ENCODE measurements around the gene UCHL5. TPM values are rescaled to one million over a fixed set of nuclear protein-coding genes. Genes with fewer than 3 reads are reported as not detected.

Gene UCHL5
- total and polyA plus RNA-seq, 2 of the 13 experiments (the other 11 are each of a cell fraction or from before 2014, with no cell fraction given): 18.2 to 44.1 TPM

DNA sequence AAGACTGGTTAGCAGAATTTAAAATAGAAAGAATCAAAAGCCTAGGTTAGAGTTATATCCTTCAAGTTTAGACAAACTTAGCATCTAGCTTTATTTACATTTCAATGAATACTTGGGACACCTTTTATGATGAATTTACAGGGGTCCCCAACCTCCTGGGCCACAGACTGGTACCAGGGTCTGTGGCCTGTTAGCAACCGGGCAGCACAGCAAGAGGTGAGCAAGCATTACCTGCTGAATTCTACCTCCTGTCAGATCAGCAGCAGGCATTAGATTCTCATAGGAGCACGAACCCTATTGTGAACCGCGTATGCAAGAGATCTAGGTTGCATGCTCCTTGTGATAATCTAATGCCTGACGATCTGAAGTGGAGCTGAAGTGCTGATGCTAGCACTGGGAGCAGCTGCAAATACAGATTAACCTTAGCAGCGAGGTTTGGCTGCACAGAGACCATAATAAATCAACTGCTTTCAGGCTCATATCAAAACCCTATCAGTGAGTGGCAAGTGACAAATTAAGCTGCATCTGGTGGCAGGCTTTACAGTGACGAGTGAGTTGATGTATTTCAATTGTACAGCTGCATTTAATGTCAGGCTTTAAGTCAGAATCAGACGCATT lies 82.0 kb downstream of the UCHL5 start:
- no peaks in the 10 kb centered on the region for H3K9me3 ChIP-seq (ENCODE audit: low read length)
- no peak overlapping the region for H3K9ac ChIP-seq (ENCODE audit: insufficient read depth, low read depth, low read length)
- WGBS (ENCODE audit: low lambda C conversion rate): 81% methylated on average over 8 of the region's 8 CpGs
- H3K4me2 ChIP-seq (ENCODE audit: low read depth, low read length): no peak overlapping the region
- intact Hi-C loops (cut with micrococcal nuclease; ENCODE audit: unreplicated experiment): loop anchor here (1.0 kb wide), 1 partner anchor 156 kb away; no protein-coding TSS in a partner anchor
- H2AFZ ChIP-seq (ENCODE audit: low read length): no peak overlapping the region
- no peaks in the 10 kb centered on the region; a peak in 1 of 5 replicates for H3K27me3 ChIP-seq (ENCODE audit: control insufficient read depth in 1 of 2, insufficient read depth in 2 of 2, low read length in 2 of 2)
- BruUV-seq (replicated peaks): no TSS peak
- ChIA-PET CTCF (ENCODE audit: low intra/inter-chr PET ratio, low total read pairs) (no interaction called here), POLR2A (no interaction called here)
- DNase-seq (ENCODE audit: low spot score): no peak
- FAIRE-seq: no peak
- TF ChIP-seq ZNF761 (CRISPR knock-in tag; conservative IDR thresholded peaks at IDR 0.05): no peak
- TF ChIP-seq NFE2L2 (IDR thresholded peaks at IDR 0.05; ENCODE audit: low read length): no peak
- TF ChIP-seq, protein P1, sequence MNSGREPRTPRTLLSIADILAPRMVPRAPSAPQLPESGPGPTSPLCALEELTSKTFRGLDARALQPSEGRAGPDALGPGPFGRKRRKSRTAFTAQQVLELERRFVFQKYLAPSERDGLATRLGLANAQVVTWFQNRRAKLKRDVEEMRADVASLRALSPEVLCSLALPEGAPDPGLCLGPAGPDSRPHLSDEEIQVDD (CRISPR knock-in tag; IDR thresholded peaks at IDR 0.05; ENCODE audit: borderline replicate concordance): no peak
- TF ChIP-seq ZNF510 (CRISPR knock-in tag; IDR thresholded peaks at IDR 0.05; ENCODE audit: low read depth): no peak
- TF ChIP-seq ARNT (IDR thresholded peaks at IDR 0.05): no peak
- no peak for TF ChIP-seq ZNF234 (CRISPR knock-in tag; conservative IDR thresholded peaks at IDR 0.05)
- TF ChIP-seq ZNF772 (CRISPR knock-in tag; IDR thresholded peaks at IDR 0.05): no peak
- TF ChIP-seq ZNF460 (CRISPR knock-in tag; IDR thresholded peaks at IDR 0.05; ENCODE audit: borderline replicate concordance): no peak
- H3K27ac ChIP-seq (ENCODE audit: extremely low read length, insufficient read depth, low read length): no peak overlapping the region
- ATAC-seq: no peak
- H3K4me3 ChIP-seq (replicated peaks in 1 of 3; ENCODE audit: insufficient read depth in 1 of 3, low read depth in 2 of 3, low read length in 3 of 3): no peak overlapping the region
- no peaks in the 10 kb centered on the region for H4K20me1 ChIP-seq (ENCODE audit: insufficient read depth, low read length)
- no peaks in the 10 kb centered on the region for H3K4me1 ChIP-seq (ENCODE audit: insufficient read depth, low read length)
- in situ Hi-C loops (cut with HindIII; ENCODE audit: extremely low pct_ligation_motif_present, low pct_unique_long_range_greater_than_20kb): no loop called here
- H3K36me3 ChIP-seq (replicated peaks in 1 of 2; ENCODE audit: control insufficient read depth in 1 of 2, insufficient read depth in 2 of 2, low read length in 2 of 2): no peaks in the 10 kb centered on the region
- H3K79me2 ChIP-seq (ENCODE audit: insufficient read depth, low read length): no peaks in the 10 kb centered on the region

DNA sequence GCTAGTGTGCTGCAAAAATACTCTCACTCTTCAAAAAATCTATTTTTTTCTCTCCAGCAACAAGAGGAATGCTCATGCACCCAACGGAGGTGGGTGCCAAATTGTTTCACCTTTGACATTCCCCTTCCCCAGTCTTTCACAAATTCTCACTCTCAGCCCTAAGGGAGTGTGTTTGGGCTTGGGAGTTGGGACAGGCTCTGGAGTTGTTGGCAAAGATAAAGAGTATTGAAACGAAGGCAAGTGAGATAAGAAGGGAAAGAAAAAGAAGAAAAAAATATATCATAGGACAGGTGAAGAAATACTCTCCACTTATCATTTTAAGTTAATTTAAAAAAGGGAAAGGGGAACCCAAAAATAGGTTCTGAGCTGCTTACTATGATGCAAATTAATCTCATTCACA lies 82.6 kb downstream of the UCHL5 start:
- H3K79me2 ChIP-seq (ENCODE audit: insufficient read depth, low read length): no peaks in the 10 kb centered on the region
- 44% methylated on average over 2 of the region's 2 CpGs for WGBS (ENCODE audit: low lambda C conversion rate)
- no peak overlapping the region for H3K9ac ChIP-seq (ENCODE audit: insufficient read depth, low read depth, low read length)
- no peak for DNase-seq (ENCODE audit: low spot score)
- H2AFZ ChIP-seq (ENCODE audit: low read length): no peak overlapping the region
- in situ Hi-C loops (cut with HindIII; ENCODE audit: extremely low pct_ligation_motif_present, low pct_unique_long_range_greater_than_20kb) (no loop called here), intact Hi-C loops (cut with micrococcal nuclease; ENCODE audit: unreplicated experiment) (no loop called here)
- ATAC-seq: no peak
- H3K27ac ChIP-seq (ENCODE audit: extremely low read length, insufficient read depth, low read length): no peak overlapping the region
- no peaks in the 10 kb centered on the region for H3K36me3 ChIP-seq (replicated peaks in 1 of 2; ENCODE audit: control insufficient read depth in 1 of 2, insufficient read depth in 2 of 2, low read length in 2 of 2)
- BruUV-seq (replicated peaks): no TSS peak
- H3K4me2 ChIP-seq (ENCODE audit: low read depth, low read length): no peak overlapping the region
- no peaks in the 10 kb centered on the region for H3K4me1 ChIP-seq (ENCODE audit: insufficient read depth, low read length)
- no peak for FAIRE-seq
- H3K27me3 ChIP-seq (ENCODE audit: control insufficient read depth in 1 of 2, insufficient read depth in 2 of 2, low read length in 2 of 2): no peaks in the 10 kb centered on the region; a peak in 1 of 5 replicates
- H4K20me1 ChIP-seq (ENCODE audit: insufficient read depth, low read length): no peaks in the 10 kb centered on the region
- no peak overlapping the region for H3K4me3 ChIP-seq (replicated peaks in 1 of 3; ENCODE audit: insufficient read depth in 1 of 3, low read depth in 2 of 3, low read length in 3 of 3)
- ChIA-PET POLR2A (no interaction called here), CTCF (ENCODE audit: low intra/inter-chr PET ratio, low total read pairs) (no interaction called here)
- H3K9me3 ChIP-seq (ENCODE audit: low read length): no peaks in the 10 kb centered on the region
- TF ChIP-seq ETV5 (CRISPR knock-in tag; IDR thresholded peaks at IDR 0.05; ENCODE audit: borderline replicate concordance): no peak
- no peak for TF ChIP-seq EP300 (IDR thresholded peaks at IDR 0.05; ENCODE audit: low read depth in 2 of 2, low read length in 2 of 2)
- TF ChIP-seq EP300 (CRISPR knock-in tag; IDR thresholded peaks at IDR 0.05; ENCODE audit: borderline replicate concordance): no peak
- TF ChIP-seq ZNF260 (CRISPR knock-in tag; IDR thresholded peaks at IDR 0.05; ENCODE audit: borderline replicate concordance, low read depth): no peak
- no peak for TF ChIP-seq ZNF253 (CRISPR knock-in tag; IDR thresholded peaks at IDR 0.05; ENCODE audit: borderline replicate concordance)
- TF ChIP-seq ZNF792 (CRISPR knock-in tag; IDR thresholded peaks at IDR 0.05): no peak
- TF ChIP-seq ZFX (CRISPR knock-in tag; IDR thresholded peaks at IDR 0.05; ENCODE audit: low read depth): no peak

All from HepG2 (cell line).